ENCODE measurements around the gene CLP1.
"Not testable (repeated sequence)": the region's sequence is repeated elsewhere in the genome, so short reads cannot be mapped to it uniquely, and the experiment has no call there.

The CLP1 gene

DNA sequence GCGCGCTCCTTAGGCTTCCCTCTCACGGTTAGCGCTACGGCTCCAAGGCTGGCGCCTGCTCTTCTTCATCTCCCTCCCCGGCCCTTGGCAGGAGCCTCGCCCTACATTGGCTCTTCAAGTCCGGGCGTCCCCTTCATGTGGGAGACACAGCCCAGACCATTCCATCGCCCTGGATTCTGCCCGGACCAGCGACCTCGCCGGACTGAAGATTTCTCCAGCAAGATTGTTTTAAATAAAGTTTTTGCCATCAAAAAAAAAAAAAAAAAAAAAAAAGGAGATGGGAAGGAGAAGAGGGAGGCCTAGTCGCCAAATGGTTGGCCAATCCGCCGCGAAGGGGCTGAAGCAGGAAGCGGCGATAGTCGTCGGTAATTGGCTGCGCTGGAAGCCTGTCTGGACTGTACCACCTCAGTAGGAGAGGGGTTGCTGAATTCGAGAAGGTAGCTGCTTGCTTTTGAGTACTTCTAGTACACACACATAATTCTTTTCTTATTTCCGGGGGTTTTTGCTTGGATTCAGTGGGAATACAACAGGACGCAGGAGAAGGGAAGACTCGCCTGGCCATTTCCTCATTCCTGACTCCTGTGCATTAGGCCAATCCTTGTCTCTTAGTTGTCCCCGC is 9.7 kb downstream of the CLP1 start:
- DNase-seq (ENCODE audit: low spot score): peak; percentile 99

- no peak for DNase-seq (ENCODE audit: low spot score)
Measured at GRCh38 chr11:57667736-57668433, 10.3 kb downstream of the CLP1 start, which contains the start of gene ZDHHC5. TSS of gene ZDHHC5 (plus strand) at chr11:57668114. CDS start at chr11:57673091, 4,977 bp downstream.

DNA sequence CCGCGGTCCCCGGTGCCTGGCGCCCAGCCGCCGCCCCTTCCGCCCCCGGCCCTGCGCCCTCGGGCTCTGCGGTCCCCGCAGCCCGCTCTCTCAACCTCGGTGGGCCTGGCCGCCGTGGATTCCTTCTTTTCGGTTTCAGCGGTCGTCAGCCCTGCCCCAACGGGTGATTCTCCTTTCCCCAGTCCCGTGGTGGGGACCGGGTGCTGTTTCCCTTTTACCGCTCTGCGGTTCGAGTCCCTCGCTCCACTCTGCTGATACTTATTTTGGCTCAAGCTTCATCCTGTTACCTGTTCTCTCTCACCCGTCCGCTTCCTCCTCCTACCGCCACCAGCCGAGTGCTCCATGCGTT is 10.8 kb downstream of the CLP1 start:
- peak; percentile 64 for DNase-seq (ENCODE audit: low spot score)

- no peak for DNase-seq (ENCODE audit: low spot score)
Measured at GRCh38 chr11:57674251-57674650, 16.7 kb downstream of the CLP1 start.

- no peak for DNase-seq (ENCODE audit: low spot score)
Measured at GRCh38 chr11:57675176-57675941, 17.8 kb downstream of the CLP1 start.

GRCh38 chr11:57679396-57679795 is 21.8 kb downstream of the CLP1 start:
- no peak for DNase-seq (ENCODE audit: low spot score)

- no peak for DNase-seq (ENCODE audit: low spot score)
Measured at GRCh38 chr11:57680552-57680874, 23.0 kb downstream of the CLP1 start.

DNA sequence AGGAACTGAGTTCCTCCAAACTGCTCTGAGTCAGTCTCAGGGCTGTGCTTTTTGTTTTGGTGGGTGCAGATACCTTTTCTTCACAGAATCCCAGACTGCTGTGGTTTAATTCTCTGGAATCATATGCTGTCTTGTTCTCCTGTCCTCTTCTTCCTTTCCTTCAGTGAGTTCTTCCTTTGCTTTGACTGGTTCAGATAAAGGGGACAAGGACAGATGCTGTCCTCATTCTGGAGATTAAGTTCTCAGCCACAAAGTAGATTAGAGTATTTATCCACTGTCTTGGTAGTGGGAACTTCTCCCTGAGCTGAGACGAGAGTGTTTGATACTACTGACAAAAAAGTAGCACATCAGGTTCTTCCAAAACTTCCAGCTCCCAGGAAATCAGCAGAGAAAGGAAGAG is 23.6 kb downstream of the CLP1 start:
- DNase-seq (ENCODE audit: low spot score): no peak

- not testable (repeated sequence) for DNase-seq (ENCODE audit: low spot score)
Measured at GRCh38 chr11:57690474-57690873, 32.9 kb downstream of the CLP1 start.

DNA sequence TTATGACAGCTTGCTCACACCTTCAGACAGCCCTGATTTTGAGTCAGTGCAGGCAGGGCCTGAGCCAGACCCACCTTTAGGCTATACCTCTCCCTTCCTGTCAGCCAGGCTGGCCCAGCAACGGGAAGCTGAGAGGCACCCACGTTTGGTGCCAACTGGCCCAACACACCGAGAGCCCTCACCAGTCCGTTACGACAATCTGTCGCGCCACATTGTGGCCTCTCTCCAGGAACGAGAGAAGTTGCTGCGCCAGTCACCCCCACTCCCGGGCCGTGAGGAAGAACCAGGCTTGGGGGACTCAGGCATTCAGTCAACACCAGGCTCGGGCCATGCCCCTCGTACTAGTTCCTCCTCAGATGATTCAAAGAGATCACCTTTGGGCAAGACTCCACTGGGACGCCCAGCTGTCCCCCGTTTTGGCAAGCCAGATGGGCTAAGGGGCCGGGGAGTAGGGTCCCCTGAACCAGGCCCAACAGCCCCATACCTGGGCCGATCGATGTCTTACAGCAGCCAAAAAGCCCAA is 41.3 kb downstream of the CLP1 start:
- DNase-seq (ENCODE audit: low spot score): no peak

GRCh38 chr11:57699813-57700212 is 42.3 kb downstream of the CLP1 start:
- no peak for DNase-seq (ENCODE audit: low spot score)

GRCh38 chr11:57700425-57700824 is 42.9 kb downstream of the CLP1 start:
- DNase-seq (ENCODE audit: low spot score): no peak

- DNase-seq (ENCODE audit: low spot score): no peak
Measured at GRCh38 chr11:57703341-57703740, 45.8 kb downstream of the CLP1 start.

DNA sequence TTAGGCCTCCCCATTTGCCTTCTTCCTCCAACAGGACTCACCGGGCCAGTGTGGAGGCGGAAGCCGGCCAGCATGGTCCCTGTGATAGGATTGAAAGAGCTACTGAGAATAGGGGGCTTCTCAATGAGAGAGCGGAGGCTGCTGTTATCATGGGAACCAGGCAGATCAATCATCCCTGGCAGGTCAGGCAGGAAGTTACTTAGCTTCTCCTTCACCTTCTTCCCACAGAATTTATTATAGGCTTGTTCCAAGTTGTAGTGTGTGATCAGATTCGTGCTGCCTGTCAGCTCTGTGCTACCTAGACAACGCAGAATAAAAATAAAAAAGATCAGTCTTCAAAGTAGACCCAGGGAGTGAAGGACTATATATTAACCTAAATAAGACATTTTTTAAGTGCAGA is 47.4 kb downstream of the CLP1 start:
- DNase-seq (ENCODE audit: low spot score): no peak

DNA sequence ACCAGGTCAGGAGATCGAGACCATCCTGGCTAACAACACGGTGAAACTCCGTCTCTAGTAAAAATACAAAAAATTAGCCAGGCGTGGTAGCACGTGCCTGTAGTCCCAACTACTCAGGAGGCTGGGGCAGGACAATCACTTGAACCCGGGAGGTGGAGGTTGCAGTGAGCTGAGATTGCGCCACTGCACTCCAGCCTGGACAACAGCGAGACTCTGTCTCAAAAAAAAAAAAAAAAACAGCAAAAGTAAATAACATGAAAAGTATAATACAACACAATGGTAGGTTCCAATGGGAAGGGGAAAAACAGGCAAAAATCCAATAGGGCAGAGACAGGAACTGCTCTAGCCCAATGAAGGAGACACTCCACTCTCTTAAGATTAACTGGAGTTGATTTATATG is 47.9 kb downstream of the CLP1 start:
- DNase-seq (ENCODE audit: low spot score): not testable (repeated sequence)

DNA sequence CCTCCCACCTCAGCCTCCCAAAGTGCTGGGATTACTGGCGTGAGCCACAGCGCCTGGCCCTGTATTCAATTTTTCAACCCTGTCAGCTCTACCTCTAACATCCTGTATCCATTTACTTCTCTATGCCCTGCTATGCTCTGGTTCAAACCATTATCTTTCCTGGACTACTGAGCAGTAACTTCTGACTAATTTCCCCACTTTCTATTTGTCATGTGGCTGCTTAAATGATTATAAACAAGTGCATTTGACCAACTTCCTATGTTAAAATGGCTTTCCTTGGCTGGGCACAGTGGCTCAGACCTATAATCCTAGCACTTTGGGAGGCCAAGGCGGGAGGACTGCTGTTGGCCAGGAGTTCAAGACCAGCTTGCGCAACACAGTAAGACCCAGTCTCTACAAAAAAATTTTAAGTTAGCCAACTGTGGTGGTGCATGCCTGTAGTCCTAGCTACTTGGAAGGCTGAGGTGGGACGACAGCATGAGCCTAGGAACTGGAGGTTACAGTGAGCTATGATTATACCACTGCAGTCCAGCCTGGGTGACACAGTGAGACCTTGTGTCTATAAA is 52.3 kb downstream of the CLP1 start:
- no peak for DNase-seq (ENCODE audit: low spot score)
